OCI-LY7 (cell line): ENCODE results near the gene SPTBN4. TPM values are rescaled to one million over a fixed set of nuclear protein-coding genes. Genes with fewer than 3 reads are reported as not detected.

Experiments used
- BruUV-seq: library from RNA; stranded (reverse); fragments of 400-500 nt; replicated peaks from 2 replicates; lab custom pipeline; 2021; lab: Mats Ljungman, UMichigan
- CTCF ChIA-PET: fragments of 300-600 bp; sonication (Branson Sonifier 250); formaldehyde crosslinking; loops from one replicate; lab custom pipeline; 2022; ENCODE audit warnings: antibody characterized with exemption; ENCODE audit not compliant: unreplicated experiment; lab: Charles Lee
- POLR2A ChIA-PET: fragments of 300-600 bp; sonication (Branson Sonifier 250); formaldehyde crosslinking; loops from one replicate; lab custom pipeline; 2022; ENCODE audit warnings: antibody characterized with exemption; lab: Charles Lee
- DNase-seq: peaks from one replicate; pipeline ENCODE4 v3.0.0-alpha.2; 2015; ENCODE audit warnings: low spot score
- H2AFZ ChIP-seq: fragments of 200-600 bp; sonication (generic), shearing (Covaris generic); 2 replicates; pipeline ENCODE4 v1.6.1; 2014; ENCODE audit warnings: mild to moderate bottlenecking, antibody characterized with exemption, low read length, moderate library complexity
- H3K27ac ChIP-seq: fragments of 200-600 bp; sonication (generic); 2 replicates; pipeline ENCODE4 v1.5.1; 2014; ENCODE audit warnings: mixed run types, low read depth, mild to moderate bottlenecking, moderate library complexity, low read length, inconsistent platforms; ENCODE audit not compliant: poor library complexity, severe bottlenecking
- H3K36me3 ChIP-seq: fragments of 200-600 bp; sonication (generic); 2 replicates; pipeline ENCODE4 v1.6.1; 2014; ENCODE audit warnings: mild to moderate bottlenecking, antibody characterized with exemption, low read length, moderate library complexity, mixed read lengths; ENCODE audit not compliant: insufficient read depth
- H3K4me1 ChIP-seq: fragments of 200-600 bp; sonication (generic); 2 replicates; pipeline ENCODE4 v1.5.1; 2014; ENCODE audit warnings: mild to moderate bottlenecking, low read length; ENCODE audit not compliant: insufficient read depth, poor library complexity, severe bottlenecking
- H3K4me2 ChIP-seq: fragments of 200-600 bp; sonication (generic); 2 replicates; pipeline ENCODE4 v1.6.1; 2014; ENCODE audit warnings: mild to moderate bottlenecking, low read length
- H3K4me3 ChIP-seq: fragments of 200-600 bp; sonication (generic); 2 replicates; pipeline ENCODE4 v1.5.1; 2014; ENCODE audit warnings: mild to moderate bottlenecking, low read depth, low read length; ENCODE audit not compliant: poor library complexity, severe bottlenecking
- H3K79me2 ChIP-seq: fragments of 200-600 bp; sonication (generic); 2 replicates; pipeline ENCODE4 v1.6.1; 2016; ENCODE audit warnings: low read depth, mild to moderate bottlenecking, low read length, moderate library complexity, mixed read lengths; ENCODE audit not compliant: insufficient read depth
- H3K9me2 ChIP-seq: fragments of 200-600 bp; sonication (generic); 2 replicates; pipeline ENCODE4 v1.6.1; 2016; ENCODE audit warnings: mild to moderate bottlenecking, low read length, mixed read lengths; ENCODE audit not compliant: insufficient read depth
- H3K9me3 ChIP-seq: fragments of 200-600 bp; sonication (generic); 2 replicates; pipeline ENCODE4 v1.6.1; 2014; ENCODE audit warnings: mild to moderate bottlenecking, mixed run types, low read length, mixed read lengths
- H4K20me1 ChIP-seq: fragments of 200-600 bp; sonication (generic); 2 replicates; pipeline ENCODE4 v1.6.1; 2014; ENCODE audit warnings: mild to moderate bottlenecking, antibody characterized with exemption, low read length, moderate library complexity, mixed read lengths; ENCODE audit not compliant: insufficient read depth
- CTCF ChIP-seq: fragments of 200-600 bp; sonication (generic); conservative IDR thresholded peaks from 2 replicates; pipeline ENCODE4 v1.5.1; 2014; ENCODE audit warnings: mild to moderate bottlenecking, antibody characterized with exemption, low read length, moderate library complexity, mixed read lengths
- EZH2phosphoT487 ChIP-seq: fragments of 200-600 bp; sonication (generic); IDR thresholded peaks from 2 replicates; pipeline ENCODE4 v1.6.1; 2018; ENCODE audit warnings: low read depth, borderline replicate concordance, mild to moderate bottlenecking, mixed run types, antibody characterized with exemption, low read length, moderate library complexity, mixed read lengths
- intact Hi-C: fragments of 100-400 bp; cut with micrococcal nuclease; formaldehyde crosslinking; loops from one replicate; pipeline ENCODE4 v1.10.0; 2022; ENCODE audit not compliant: unreplicated experiment
- total RNA-seq, 2 experiments: library from RNA; depleted of rRNA in 1 of 2; stranded (reverse); fragments of >200 nt in 1 of 2; shearing (Covaris generic) in 1 of 2; gene quantifications; 2 replicates each; pipeline ENCODE4 v1.2.3, GENCODE V29; 2014 to 2022

The SPTBN4 gene
- total RNA-seq, 2 experiments from 2014 or later, result 4.1 to 6.3 TPM

GRCh38 chr19:40555978-40556689 is 89.3 kb downstream of the SPTBN4 start:
- no peaks in the 10 kb centered on the region for H3K36me3 ChIP-seq
- no peak for DNase-seq
- no TSS peak for BruUV-seq
- H3K4me2 ChIP-seq, result no peak overlapping the region
- H3K4me1 ChIP-seq, result no peaks in the 10 kb centered on the region
- H3K79me2 ChIP-seq, result no peaks in the 10 kb centered on the region
- no peak overlapping the region for H3K27ac ChIP-seq
- no peaks in the 10 kb centered on the region for H3K9me2 ChIP-seq
- no peak overlapping the region for H2AFZ ChIP-seq
- intact Hi-C loops, result no loop called here
- ChIA-PET CTCF (interaction anchor here (0.6 kb wide), 1 partner anchor 13 kb away, joined by 6 read pairs; no protein-coding TSS in a partner anchor), POLR2A (interaction anchor here (0.7 kb wide), 1 partner anchor 81 kb away, joined by 3 read pairs; no protein-coding TSS in a partner anchor)
- no peaks in the 10 kb centered on the region for H4K20me1 ChIP-seq
- no peak overlapping the region for H3K4me3 ChIP-seq
- no peaks in the 10 kb centered on the region for H3K9me3 ChIP-seq
- TF ChIP-seq CTCF (no peak), EZH2phosphoT487 (no peak)

- Histone ChIP-seq H4K20me1 (no peaks in the 10 kb centered on the region), H3K79me2 (no peaks in the 10 kb centered on the region), H3K36me3 (no peaks in the 10 kb centered on the region), H3K9me2 (no peaks in the 10 kb centered on the region), H3K4me2 (no peak overlapping the region), H3K4me3 (no peak overlapping the region), H3K4me1 (no peaks in the 10 kb centered on the region), H2AFZ (no peak overlapping the region), H3K9me3 (no peaks in the 10 kb centered on the region), H3K27ac (no peak overlapping the region)
- no peak for DNase-seq
- TF ChIP-seq EZH2phosphoT487 (no peak), CTCF (no peak)
- intact Hi-C loops, result no loop called here
- ChIA-PET CTCF (interaction anchor here (0.5 kb wide), 1 partner anchor 322 kb away, joined by 4 read pairs; no protein-coding TSS in a partner anchor), POLR2A (interaction anchor here (0.5 to 0.7 kb wide), 3 partner anchors 36 to 806 kb away, joined by 3 to 5 read pairs (median 4); no protein-coding TSS in a partner anchor)
- no TSS peak for BruUV-seq
Observed at GRCh38 chr19:40556953-40557530, 90.2 kb downstream of the SPTBN4 start.
